OCI-LY1 (cell line): ENCODE measurements around the gene ADAMTS20.

Experiments used
- CTCF ChIP-seq: fragments of 200-600 bp; sonication (generic), shearing (Covaris generic); IDR thresholded peaks from 2 replicates; pipeline ENCODE4 v1.5.1; 2017; ENCODE audit warnings: mild to moderate bottlenecking, antibody characterized with exemption, low read length, moderate library complexity, mixed read lengths
- EZH2 ChIP-seq: fragments of 200-600 bp; sonication (generic), shearing (Covaris generic); IDR thresholded peaks from 2 replicates; pipeline ENCODE4 v1.8.0; 2017; ENCODE audit warnings: borderline replicate concordance, mixed run types, mild to moderate bottlenecking, antibody characterized with exemption, low read length, moderate library complexity, mixed read lengths

DNA sequence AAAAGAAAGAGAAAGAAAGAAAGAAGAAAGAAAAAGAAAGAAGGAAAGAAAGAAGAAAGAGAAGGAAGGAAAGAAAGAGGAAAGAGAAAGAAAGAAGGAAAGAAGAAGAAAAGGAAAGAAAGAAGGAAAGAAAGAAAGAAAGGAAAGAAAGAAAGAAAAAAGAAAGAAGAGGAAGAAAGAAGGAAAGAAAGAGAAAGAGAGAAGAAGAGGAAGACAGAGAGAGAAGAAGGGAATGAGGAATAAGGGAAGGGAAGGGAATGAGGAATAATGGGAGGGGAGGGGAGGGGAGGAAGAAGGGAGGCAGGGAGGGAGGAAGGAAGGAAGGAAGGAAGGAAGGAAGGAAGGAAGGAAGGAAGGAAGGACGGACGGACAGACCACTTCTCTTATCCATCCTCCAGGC lies 246.9 kb downstream of the ADAMTS20 start:
- TF ChIP-seq CTCF (no peak), EZH2 (no peak)
